Activated B cell treated with CpG ODN at 0.5 μM for 24 hours (primary cell): Measurements from ENCODE around the gene CEP70. TPM values are rescaled to one million over a fixed set of nuclear protein-coding genes. Genes with fewer than 3 reads are reported as not detected.
"Not testable (repeated sequence)": the region's sequence is repeated elsewhere in the genome, so short reads cannot be mapped to it uniquely, and the experiment has no call there.

Experiments used
- ATAC-seq: fragments of 200-7000 bp; cut with Tn5 transposase; one replicate; pipeline ENCODE4 v1.10.0; 2021; ENCODE audit warnings: low read depth, mild to moderate bottlenecking, moderate library complexity
- CTCF ChIA-PET: fragments of 350-600 bp; sonication (Branson Sonifier 250); formaldehyde crosslinking; loops from one replicate; lab custom pipeline; 2021; ENCODE audit warnings: antibody characterized with exemption; lab: Charles Lee
- POLR2A ChIA-PET: fragments of 350-600 bp; sonication (Branson Sonifier 250); formaldehyde crosslinking; loops from one replicate; lab custom pipeline; 2021; ENCODE audit warnings: antibody characterized with exemption; lab: Charles Lee
- DNase-seq: peaks from one replicate; pipeline ENCODE4 v3.0.0; 2022
- H3K27ac Mint-ChIP-seq: one replicate; pipeline ENCODE4 v1.8.0; 2020; ENCODE audit warnings: mixed read lengths
- H3K27me3 Mint-ChIP-seq: one replicate; pipeline ENCODE4 v1.8.0; 2021; ENCODE audit warnings: mixed read lengths
- H3K36me3 Mint-ChIP-seq: one replicate; pipeline ENCODE4 v1.8.0; 2021; ENCODE audit warnings: low read depth, mixed read lengths
- H3K4me1 Mint-ChIP-seq: one replicate; pipeline ENCODE4 v1.8.0; 2021; ENCODE audit warnings: mixed read lengths
- H3K4me3 Mint-ChIP-seq: one replicate; pipeline ENCODE4 v1.8.0; 2020; ENCODE audit warnings: mild to moderate bottlenecking, mixed read lengths
- H3K9me3 Mint-ChIP-seq: one replicate; pipeline ENCODE4 v1.8.0; 2020; ENCODE audit warnings: mixed read lengths
- intact Hi-C: fragments of 100-400 bp; cut with micrococcal nuclease; formaldehyde crosslinking; loops from one replicate; pipeline ENCODE4 v1.15.1; 2024
- total RNA-seq: library from RNA; stranded (reverse); gene quantifications from 2 replicates; pipeline ENCODE4 v1.2.3, GENCODE V29; 2022
- TF ChIP-seq, protein P1 (sequence below): fragments of 200-600 bp; IDR thresholded peaks from one replicate; pipeline ENCODE4 v1.8.0; 2022; ENCODE audit warnings: antibody characterized with exemption, mild to moderate bottlenecking

The CEP70 gene
- total RNA-seq, 1 donor from 2014 or later, result 11.0 TPM

DNA sequence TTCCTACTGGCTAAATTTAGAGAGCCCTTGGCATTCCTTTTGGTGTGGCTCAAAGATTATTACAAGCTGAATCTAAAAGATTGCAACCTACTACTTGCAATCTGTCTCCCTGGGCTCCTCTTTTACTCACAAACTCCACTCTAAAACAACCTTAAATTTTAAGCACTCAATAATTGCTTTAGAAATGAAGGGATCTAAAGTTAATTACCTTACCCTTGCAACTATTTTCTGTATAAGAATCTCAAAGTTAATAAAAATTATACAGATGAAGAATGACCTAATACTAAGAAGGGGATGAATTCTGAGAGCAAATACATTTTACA, 99.5 kb downstream of the CEP70 start:
- intact Hi-C loops, result no loop called here
- DNase-seq, result no peak
- Mint-ChIP-seq H3K27ac (no peak overlapping the region), H3K4me1 (no peaks in the 10 kb centered on the region), H3K4me3 (no peak overlapping the region), H3K27me3 (no peaks in the 10 kb centered on the region), H3K9me3 (no peaks in the 10 kb centered on the region), H3K36me3 (peaks cover 2% of the 10 kb centered on the region)
- POLR2A ChIA-PET, result no interaction called here
- ATAC-seq, result no peak
- CTCF ChIA-PET, result no interaction called here
- TF ChIP-seq, protein P1, sequence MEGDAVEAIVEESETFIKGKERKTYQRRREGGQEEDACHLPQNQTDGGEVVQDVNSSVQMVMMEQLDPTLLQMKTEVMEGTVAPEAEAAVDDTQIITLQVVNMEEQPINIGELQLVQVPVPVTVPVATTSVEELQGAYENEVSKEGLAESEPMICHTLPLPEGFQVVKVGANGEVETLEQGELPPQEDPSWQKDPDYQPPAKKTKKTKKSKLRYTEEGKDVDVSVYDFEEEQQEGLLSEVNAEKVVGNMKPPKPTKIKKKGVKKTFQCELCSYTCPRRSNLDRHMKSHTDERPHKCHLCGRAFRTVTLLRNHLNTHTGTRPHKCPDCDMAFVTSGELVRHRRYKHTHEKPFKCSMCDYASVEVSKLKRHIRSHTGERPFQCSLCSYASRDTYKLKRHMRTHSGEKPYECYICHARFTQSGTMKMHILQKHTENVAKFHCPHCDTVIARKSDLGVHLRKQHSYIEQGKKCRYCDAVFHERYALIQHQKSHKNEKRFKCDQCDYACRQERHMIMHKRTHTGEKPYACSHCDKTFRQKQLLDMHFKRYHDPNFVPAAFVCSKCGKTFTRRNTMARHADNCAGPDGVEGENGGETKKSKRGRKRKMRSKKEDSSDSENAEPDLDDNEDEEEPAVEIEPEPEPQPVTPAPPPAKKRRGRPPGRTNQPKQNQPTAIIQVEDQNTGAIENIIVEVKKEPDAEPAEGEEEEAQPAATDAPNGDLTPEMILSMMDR, result no peak

DNA sequence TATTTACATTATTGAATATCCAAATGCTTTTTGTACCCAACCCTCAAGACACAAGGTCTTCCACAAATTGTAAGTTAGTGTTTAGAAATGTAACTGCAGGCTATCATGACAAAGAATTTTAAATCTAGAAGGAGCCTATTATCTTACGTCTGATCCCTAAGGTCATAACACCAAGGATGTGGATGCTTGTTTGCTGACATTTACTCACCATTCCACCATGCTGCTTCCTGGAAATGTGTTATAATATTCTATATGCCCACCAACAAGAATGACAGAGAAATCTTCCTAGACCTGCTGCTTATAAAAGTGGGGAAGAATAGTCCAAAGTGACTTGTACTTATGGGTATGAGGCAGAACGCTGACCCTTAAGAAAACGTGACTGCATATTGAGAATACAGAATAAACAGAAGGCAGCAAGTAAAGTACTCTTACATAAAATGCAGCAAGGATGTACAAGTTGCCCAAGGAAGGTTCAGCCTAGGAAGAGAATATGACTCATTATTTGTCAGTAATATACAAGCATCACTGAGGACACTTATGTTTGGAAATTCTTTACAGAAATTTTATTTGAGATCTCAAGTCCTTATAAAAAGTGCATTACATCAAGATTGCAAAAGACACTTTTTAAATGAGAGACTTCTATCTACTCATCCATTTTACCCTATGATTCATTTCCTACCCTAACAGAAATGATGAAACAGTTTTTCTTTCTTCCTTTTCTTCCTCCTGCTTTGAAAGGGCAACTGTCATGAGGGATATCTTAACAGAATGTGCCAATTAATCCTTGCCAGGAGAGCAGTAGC, 100.1 kb downstream of the CEP70 start:
- no peaks in the 10 kb centered on the region for H3K27me3 Mint-ChIP-seq
- H3K27ac Mint-ChIP-seq, result no peak overlapping the region
- H3K4me3 Mint-ChIP-seq, result no peak overlapping the region
- no peaks in the 10 kb centered on the region for H3K36me3 Mint-ChIP-seq
- no peak for ATAC-seq
- POLR2A ChIA-PET, result no interaction called here
- H3K4me1 Mint-ChIP-seq, result no peaks in the 10 kb centered on the region
- TF ChIP-seq, protein P1, result no peak
- H3K9me3 Mint-ChIP-seq, result peaks cover 4% of the 10 kb centered on the region
- no peak for DNase-seq
- intact Hi-C loops, result no loop called here
- CTCF ChIA-PET, result no interaction called here

DNA sequence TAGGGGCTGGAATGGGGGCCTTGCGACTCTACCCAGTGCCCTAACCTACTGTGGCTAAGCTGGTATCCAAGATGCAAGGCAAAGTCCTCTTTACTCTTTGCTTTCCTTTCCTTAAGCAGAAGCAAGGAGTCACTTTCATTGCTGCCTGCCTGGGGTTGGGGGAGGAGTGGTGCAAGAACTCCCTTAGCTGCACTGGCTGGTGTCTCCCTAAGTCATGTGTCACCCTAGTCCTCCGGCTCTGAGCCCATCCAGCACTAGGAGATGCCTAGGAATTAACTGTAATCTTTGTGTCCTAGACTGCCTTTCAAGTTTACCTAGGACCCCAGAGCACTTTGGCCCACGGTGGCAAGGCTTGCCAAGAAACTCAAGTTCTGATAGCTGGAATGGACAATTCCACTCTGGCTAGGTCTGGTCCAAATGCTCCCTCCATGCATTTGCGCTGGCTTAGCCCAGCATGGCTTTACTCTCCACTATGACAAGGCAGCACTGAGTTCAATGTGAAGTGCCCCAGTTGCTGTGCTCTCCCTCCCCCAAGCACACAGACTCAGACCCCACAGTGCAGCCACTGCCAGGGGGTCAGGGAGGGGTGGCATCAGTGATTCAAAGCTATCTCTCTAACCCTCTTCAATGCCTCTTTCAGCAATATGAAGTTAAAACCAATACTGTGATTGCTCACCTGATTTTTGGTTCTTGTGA, 100.9 kb downstream of the CEP70 start:
- ATAC-seq, result no peak
- no peak overlapping the region for H3K27ac Mint-ChIP-seq
- ChIA-PET POLR2A (no interaction called here), CTCF (no interaction called here)
- DNase-seq, result no peak
- TF ChIP-seq, protein P1, result no peak
- H3K4me1 Mint-ChIP-seq, result no peaks in the 10 kb centered on the region
- no peaks in the 10 kb centered on the region for H3K27me3 Mint-ChIP-seq
- H3K4me3 Mint-ChIP-seq, result no peak overlapping the region
- H3K36me3 Mint-ChIP-seq, result no peaks in the 10 kb centered on the region
- H3K9me3 Mint-ChIP-seq, result peaks cover 7% of the 10 kb centered on the region
- intact Hi-C loops, result no loop called here

DNA sequence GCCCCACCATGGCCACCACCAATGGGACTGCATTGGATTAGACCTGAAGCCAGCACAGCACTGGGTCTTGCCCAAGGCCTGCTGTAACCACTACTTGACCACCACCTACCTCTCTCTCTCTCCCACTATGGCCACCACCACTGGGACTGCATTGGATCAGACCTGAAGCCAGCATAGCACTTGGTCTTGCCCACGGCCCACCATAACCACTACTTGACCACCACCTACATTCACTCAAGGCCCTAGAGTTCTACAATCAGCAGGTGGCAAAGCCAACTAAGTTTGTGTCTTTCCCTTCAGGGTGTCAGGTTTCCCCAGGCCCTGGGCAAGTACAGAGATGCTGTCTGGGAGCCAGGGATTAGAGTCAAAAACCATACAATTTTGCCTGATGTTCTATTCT, 102.1 kb downstream of the CEP70 start:
- Mint-ChIP-seq H3K4me1 (no peaks in the 10 kb centered on the region), H3K27ac (no peak overlapping the region), H3K27me3 (no peaks in the 10 kb centered on the region), H3K9me3 (peaks cover 14% of the 10 kb centered on the region), H3K4me3 (no peak overlapping the region), H3K36me3 (no peaks in the 10 kb centered on the region)
- DNase-seq (no peak), ATAC-seq (no peak)
- TF ChIP-seq, protein P1, result no peak
- POLR2A ChIA-PET, result no interaction called here
- CTCF ChIA-PET, result no interaction called here
- intact Hi-C loops, result no loop called here

DNA sequence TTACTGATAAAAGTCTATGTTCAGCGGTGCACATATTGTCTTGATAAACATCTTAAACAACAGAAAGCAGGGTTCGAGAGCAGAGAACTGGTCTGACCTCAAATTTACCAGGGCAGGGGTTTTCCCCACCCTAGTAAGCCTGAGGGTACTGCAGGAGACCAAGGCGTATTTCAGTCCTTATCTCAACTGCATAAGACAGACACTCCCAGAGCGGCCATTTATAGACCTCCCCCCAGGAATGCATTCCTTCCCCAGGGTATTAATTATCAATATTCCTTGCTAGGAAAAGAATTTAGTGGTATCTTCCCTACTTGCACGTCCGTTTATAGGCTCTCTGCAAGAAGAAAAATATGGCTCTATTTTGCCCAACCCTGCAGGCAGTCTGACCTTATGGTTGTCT, 107.5 kb downstream of the CEP70 start:
- POLR2A ChIA-PET, intact Hi-C loops, ATAC-seq: not testable (repeated sequence)

DNA sequence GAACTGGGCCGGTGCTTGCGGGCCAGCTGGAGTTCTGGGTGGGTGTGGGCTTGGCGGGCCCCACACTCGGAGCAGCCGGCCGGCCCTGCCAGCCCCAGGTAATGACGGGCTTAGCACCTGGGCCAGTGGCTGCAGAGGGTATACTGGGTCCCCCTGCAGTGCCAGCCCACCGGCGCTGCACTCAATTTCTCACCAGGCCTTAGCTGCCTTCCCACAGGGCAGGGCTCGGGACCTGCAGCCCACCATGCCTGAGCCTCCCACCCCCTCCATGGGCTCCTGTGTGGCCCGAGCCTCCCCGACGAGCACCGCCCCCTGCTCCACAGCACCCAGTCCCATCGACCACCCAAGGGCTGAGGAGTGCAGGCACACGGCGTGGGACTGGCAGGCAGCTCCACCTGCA, 109.4 kb downstream of the CEP70 start:
- ATAC-seq, H3K27ac Mint-ChIP-seq, DNase-seq, H3K4me1 Mint-ChIP-seq, intact Hi-C loops, H3K36me3 Mint-ChIP-seq, POLR2A ChIA-PET, H3K4me3 Mint-ChIP-seq, CTCF ChIA-PET, H3K27me3 Mint-ChIP-seq: not testable (repeated sequence)
- peaks cover 25% of the 10 kb centered on the region for H3K9me3 Mint-ChIP-seq

More for the DNA sequence above, 107.5 kb downstream of the CEP70 start:
- peaks cover 25% of the 10 kb centered on the region for H3K9me3 Mint-ChIP-seq
- H3K4me1 Mint-ChIP-seq, H3K36me3 Mint-ChIP-seq, DNase-seq, H3K27ac Mint-ChIP-seq, H3K4me3 Mint-ChIP-seq, H3K27me3 Mint-ChIP-seq, CTCF ChIA-PET: not testable (repeated sequence)
